ENCODE measurements around the gene MXI1. TPM values are rescaled to one million over a fixed set of nuclear protein-coding genes. Genes with fewer than 3 reads are reported as not detected.

MXI1 gene
- total RNA-seq, 5 donors from 2014 or later (not counting 1 experiment from before 2014, with no cell fraction given): 40.2 to 54.1 (median 44.4) TPM

DNA sequence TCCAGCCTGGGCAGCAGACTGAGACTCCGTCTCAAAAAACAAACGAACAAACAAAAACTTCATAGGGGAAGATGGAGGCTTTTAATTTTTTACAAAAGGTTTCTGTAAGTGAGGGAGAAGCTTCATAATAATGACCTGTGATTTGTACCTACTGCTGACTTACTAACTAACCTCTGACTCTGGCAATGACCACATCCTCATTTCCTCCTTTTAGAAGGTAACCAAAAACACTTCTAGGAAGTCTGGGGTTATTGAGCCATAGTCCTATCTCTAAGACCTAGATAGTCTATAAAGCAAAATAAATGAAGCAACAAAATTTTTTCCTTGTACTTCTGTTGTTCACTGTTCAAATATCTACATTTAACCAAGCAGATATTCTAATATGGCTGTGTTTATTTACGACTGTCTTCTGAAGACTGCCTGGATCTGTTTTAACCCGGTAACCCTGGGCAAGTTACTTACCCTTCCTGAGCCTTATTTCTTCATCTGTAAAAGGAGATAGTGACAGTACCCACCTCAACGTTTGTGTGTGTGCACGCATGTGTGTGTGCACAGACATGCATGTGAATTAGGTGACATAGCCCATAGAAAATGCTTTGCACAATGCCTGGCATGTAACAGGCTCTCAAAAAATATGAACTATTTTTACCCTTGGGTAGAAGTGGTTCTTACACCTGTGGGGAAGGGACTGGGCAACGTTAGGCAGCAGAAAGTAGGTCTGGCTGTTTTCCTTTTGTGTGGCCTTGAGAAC is 128.1 kb downstream of the MXI1 start:
- DNase-seq (no peak), ATAC-seq (replicated peaks in 1 of 4) (peak in 2 of 4 experiments; percentile 33 to 53)
- no peak overlapping the region for H3K27ac ChIP-seq (ENCODE audit: low read length)
- Mint-ChIP-seq H3K27ac (no peak overlapping the region), H3K4me1 (peaks cover 5 to 12% (median 11%) of the 10 kb centered on the region in 3 donors), H3K36me3 (peaks cover 4% of the 10 kb centered on the region), H3K4me3 (no peak overlapping the region), H3K27me3 (no peaks in the 10 kb centered on the region), H3K9me3 (peaks cover 0 to 6% (median 4%) of the 10 kb centered on the region in 3 donors)
- ChIA-PET CTCF (interaction anchor here (0.7 to 1.4 kb wide), 3 partner anchors 28 to 521 kb away, joined by 5 to 7 read pairs (median 6); no protein-coding TSS in a partner anchor), POLR2A (no interaction called here)
- no peaks in the 10 kb centered on the region for H3K36me3 ChIP-seq (ENCODE audit: control insufficient read depth in 2 of 2, extremely low read depth in 1 of 2, insufficient read depth in 1 of 2, low read length in 1 of 2)
- 67% methylated on average over 1 of the region's 7 CpGs for WGBS (ENCODE audit: insufficient coverage)
- no peaks in the 10 kb centered on the region for H3K9me3 ChIP-seq
- peaks cover 0 to 3% of the 10 kb centered on the region in 2 experiments for H3K27me3 ChIP-seq (replicated peaks in 1 of 2; ENCODE audit: control insufficient read depth in 2 of 2, extremely low read depth in 1 of 2, insufficient read depth in 2 of 2, low read length in 1 of 2)
- no peak overlapping the region for H3K4me3 ChIP-seq (ENCODE audit: control insufficient read depth in 1 of 2, extremely low read depth in 1 of 2, low read length in 1 of 2)
- peaks cover 0 to 5% of the 10 kb centered on the region in 2 experiments for H3K4me1 ChIP-seq (ENCODE audit: control insufficient read depth in 1 of 2, extremely low read depth in 1 of 2, insufficient read depth in 2 of 2, low read length in 2 of 2)

DNA sequence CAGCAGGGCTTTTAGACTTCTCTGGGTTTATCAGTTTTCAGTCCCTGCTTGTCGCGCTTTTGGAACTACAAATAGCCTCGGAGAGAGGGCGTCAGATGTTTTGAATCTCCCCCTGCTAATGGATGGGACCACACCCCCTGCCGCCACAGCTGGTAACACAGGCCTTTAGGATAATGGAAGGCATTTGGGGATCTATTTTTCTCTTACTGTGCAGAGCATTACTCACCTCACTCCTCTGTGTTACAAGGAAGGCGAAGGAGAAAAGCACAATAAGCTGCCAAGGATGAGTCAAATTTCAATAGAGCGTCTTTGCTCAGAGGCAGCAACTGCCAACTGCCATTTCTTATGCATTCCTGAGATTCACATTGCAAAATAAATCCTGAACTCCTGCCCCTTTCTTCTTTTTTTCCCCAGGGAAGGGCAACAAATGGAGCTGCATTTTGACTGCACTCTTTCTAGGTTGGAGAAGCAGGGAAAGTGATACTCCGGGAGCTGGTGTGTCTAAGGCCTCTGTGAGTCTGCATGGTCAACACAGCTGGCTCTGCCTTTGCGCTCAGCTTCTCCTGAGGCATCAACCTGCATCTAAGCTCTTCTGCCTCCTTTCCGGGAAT is 128.8 kb downstream of the MXI1 start:
- Mint-ChIP-seq H3K36me3 (no peaks in the 10 kb centered on the region), H3K9me3 (no peaks in the 10 kb centered on the region), H3K27me3 (no peaks in the 10 kb centered on the region), H3K27ac (no peak overlapping the region), H3K4me3 (no peak overlapping the region), H3K4me1 (peaks cover 5 to 12% (median 11%) of the 10 kb centered on the region in 3 donors)
- Histone ChIP-seq H3K4me3 (ENCODE audit: control insufficient read depth in 1 of 2, extremely low read depth in 1 of 2, low read length in 1 of 2) (no peak overlapping the region), H3K4me1 (ENCODE audit: control insufficient read depth in 1 of 2, extremely low read depth in 1 of 2, insufficient read depth in 2 of 2, low read length in 2 of 2) (peaks cover 0 to 5% of the 10 kb centered on the region in 2 experiments), H3K9me3 (no peaks in the 10 kb centered on the region), H3K27me3 (replicated peaks in 1 of 2; ENCODE audit: control insufficient read depth in 2 of 2, extremely low read depth in 1 of 2, insufficient read depth in 2 of 2, low read length in 1 of 2) (peaks cover 0 to 3% of the 10 kb centered on the region in 2 experiments), H3K27ac (ENCODE audit: low read length) (no peak overlapping the region), H3K36me3 (ENCODE audit: control insufficient read depth in 2 of 2, extremely low read depth in 1 of 2, insufficient read depth in 1 of 2, low read length in 1 of 2) (no peaks in the 10 kb centered on the region)
- 67% methylated on average over 3 of the region's 10 CpGs for WGBS (ENCODE audit: insufficient coverage)
- DNase-seq (no peak), ATAC-seq (replicated peaks in 1 of 4) (no peak)
- ChIA-PET POLR2A (interaction anchor here in 1 of 2 donors (0.6 kb wide), 1 partner anchor 16 kb away, joined by 3 read pairs; no protein-coding TSS in a partner anchor), CTCF (interaction anchor here in 1 of 2 donors (0.6 kb wide), 1 partner anchor 260 kb away, joined by 3 read pairs; no protein-coding TSS in a partner anchor)

Other genes with a start within 250 kb of the MXI1 start
- 100 to 1,000 TPM; 296 to 481 (median 303) TPM for gene ADD3, start 199.6 kb upstream of the MXI1 start, total RNA-seq
- gene SMNDC1, start 97.3 kb downstream of the MXI1 start, total RNA-seq: 10 to 100 TPM; 33.5 to 42.2 (median 34.1) TPM